ENCODE data around the gene TMEM163.
A peak's percentile ranks its signal among the peaks of the same experiment; 100 is the strongest.

TMEM163 gene

DNA sequence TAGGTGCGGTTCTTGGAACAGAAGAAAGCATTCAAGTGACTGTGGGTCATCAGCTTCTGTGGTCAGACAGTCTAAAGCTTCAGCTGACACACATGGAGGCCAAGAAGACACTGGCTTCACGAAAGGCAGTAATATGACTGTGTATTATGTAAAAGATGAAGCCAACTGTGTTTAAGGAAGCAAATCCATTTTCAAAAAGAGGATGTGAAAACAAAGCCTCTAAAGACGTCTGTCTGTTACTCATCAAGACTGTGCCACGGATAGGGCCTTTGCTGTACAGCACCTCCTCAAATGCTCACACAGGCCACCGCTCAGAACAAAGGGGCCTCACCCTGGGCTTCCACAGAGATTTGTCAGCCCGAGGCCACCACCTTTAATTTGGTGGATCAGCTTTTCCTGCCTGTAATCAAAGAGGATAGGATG lies 21.1 kb upstream of the TMEM163 start:
- DNase-seq = no peak
- in situ Hi-C loops (cut with HindIII; ENCODE audit: low pct_ligation_motif_present, low sequenced_read_pairs) = no loop called here
- H3K36me3 ChIP-seq (replicated peaks) = no peaks in the 10 kb centered on the region
- no peak overlapping the region for H3K4me3 ChIP-seq (ENCODE audit: low read depth, low read length)
- H3K27ac ChIP-seq = no peak overlapping the region
- TF ChIP-seq, protein P1, sequence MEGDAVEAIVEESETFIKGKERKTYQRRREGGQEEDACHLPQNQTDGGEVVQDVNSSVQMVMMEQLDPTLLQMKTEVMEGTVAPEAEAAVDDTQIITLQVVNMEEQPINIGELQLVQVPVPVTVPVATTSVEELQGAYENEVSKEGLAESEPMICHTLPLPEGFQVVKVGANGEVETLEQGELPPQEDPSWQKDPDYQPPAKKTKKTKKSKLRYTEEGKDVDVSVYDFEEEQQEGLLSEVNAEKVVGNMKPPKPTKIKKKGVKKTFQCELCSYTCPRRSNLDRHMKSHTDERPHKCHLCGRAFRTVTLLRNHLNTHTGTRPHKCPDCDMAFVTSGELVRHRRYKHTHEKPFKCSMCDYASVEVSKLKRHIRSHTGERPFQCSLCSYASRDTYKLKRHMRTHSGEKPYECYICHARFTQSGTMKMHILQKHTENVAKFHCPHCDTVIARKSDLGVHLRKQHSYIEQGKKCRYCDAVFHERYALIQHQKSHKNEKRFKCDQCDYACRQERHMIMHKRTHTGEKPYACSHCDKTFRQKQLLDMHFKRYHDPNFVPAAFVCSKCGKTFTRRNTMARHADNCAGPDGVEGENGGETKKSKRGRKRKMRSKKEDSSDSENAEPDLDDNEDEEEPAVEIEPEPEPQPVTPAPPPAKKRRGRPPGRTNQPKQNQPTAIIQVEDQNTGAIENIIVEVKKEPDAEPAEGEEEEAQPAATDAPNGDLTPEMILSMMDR (IDR thresholded peaks at IDR 0.05; ENCODE audit: low read depth, low read length, missing control alignments) = no peak
- H3K27me3 ChIP-seq (replicated peaks) = no peaks in the 10 kb centered on the region

DNA sequence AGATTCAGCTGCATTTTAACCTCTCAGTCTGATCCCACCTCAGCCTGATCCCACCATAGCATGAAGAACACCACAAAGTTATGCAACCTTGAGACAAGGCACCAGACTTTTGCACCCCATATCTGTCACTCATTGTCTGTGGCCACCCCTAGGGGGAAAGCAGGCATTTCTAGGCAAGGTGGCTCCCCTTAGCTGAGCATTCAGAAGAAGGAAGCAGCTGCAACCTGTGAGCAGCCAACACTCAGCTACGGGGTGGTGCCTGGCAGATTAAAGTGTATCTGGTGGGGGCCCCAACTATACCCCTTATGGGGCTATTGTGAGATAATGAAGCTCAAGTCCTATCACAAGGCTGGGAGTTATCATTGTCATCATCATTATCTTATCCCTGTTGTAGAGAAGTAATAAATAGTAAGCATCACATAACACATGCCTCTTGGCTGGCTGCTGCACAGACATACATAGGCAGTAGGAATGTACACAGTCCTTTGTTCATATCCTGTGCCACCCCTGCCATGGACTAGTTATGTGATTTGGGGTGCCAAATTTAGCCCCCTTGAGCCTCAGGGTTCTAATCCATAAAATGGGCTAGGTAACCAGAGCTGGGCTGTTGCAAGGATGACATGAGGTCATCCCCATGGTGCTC lies 20.6 kb upstream of the TMEM163 start:
- Histone ChIP-seq H3K27ac (no peak overlapping the region), H3K36me3 (replicated peaks) (no peaks in the 10 kb centered on the region), H3K4me3 (ENCODE audit: low read depth, low read length) (no peak overlapping the region), H3K27me3 (replicated peaks) (no peaks in the 10 kb centered on the region)
- TF ChIP-seq, protein P1 (IDR thresholded peaks at IDR 0.05; ENCODE audit: low read depth, low read length, missing control alignments) = no peak
- no peak for DNase-seq
- in situ Hi-C loops (cut with HindIII; ENCODE audit: low pct_ligation_motif_present, low sequenced_read_pairs) = no loop called here

DNA sequence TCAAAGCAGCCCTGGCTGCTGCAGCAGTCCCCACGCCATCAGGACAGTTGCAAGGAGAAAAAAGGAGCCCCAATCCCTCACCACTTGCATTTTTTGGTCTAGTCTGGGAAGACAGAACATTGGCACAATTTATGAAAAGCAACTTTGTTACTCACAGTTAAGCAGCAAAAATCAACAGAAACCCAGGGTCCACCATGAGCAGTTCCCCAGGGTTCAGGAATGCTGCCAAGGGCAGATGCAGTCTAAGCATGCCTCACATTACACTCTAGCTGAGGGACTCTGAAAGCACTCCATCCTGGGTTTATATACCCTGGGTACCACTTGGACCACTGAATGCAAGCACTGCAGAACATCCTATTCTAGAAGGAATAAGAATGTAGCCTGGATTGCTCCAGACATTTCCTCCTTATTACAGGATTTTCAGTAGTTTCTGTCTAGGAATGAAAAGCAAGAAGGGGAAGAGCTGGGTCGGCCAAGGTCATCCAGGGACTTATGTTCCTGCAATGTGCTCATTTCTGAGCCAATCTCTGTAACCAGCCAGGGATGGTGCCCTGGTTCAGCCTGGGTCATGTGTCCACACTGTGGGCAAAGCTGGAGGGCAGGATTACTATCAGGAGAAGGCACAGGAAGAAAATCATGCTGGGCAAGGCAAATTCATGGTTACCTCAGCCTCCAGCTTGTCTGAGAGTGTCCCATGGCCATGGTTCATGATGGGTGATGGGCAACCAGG lies 19.5 kb upstream of the TMEM163 start:
- TF ChIP-seq, protein P1 (IDR thresholded peaks at IDR 0.05; ENCODE audit: low read depth, low read length, missing control alignments) = no peak
- in situ Hi-C loops (cut with HindIII; ENCODE audit: low pct_ligation_motif_present, low sequenced_read_pairs) = no loop called here

DNA sequence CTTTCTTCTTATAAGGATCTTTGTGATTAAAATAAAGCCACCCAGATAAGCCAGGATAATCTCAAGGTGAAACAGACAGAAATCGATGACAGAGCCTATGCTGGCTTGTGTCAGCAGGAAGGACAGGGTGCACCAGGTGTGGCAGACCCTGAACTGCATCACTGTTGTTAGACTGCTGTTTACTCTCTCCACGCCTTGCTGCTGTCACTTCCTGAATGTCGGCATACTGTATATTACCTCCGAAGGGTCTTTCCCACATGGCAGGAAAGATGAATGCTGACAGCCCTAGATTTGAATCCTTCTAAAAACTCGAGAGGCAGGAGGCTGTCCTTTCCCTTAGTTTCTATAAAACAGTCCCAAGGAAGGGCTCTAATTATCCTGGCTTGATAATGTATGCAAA lies 18.9 kb upstream of the TMEM163 start:
- Histone ChIP-seq H3K4me3 (ENCODE audit: low read depth, low read length) (no peak overlapping the region), H3K27me3 (replicated peaks) (no peaks in the 10 kb centered on the region), H3K36me3 (replicated peaks) (no peaks in the 10 kb centered on the region), H3K27ac (no peak overlapping the region)
- in situ Hi-C loops (cut with HindIII; ENCODE audit: low pct_ligation_motif_present, low sequenced_read_pairs) = no loop called here
- DNase-seq = no peak
- TF ChIP-seq, protein P1 (IDR thresholded peaks at IDR 0.05; ENCODE audit: low read depth, low read length, missing control alignments) = no peak

More for the DNA sequence above, 19.5 kb upstream of the TMEM163 start:
- H3K27ac ChIP-seq = no peak overlapping the region
- no peaks in the 10 kb centered on the region for H3K36me3 ChIP-seq (replicated peaks)
- no peak for DNase-seq
- no peak overlapping the region for H3K4me3 ChIP-seq (ENCODE audit: low read depth, low read length)
- H3K27me3 ChIP-seq (replicated peaks) = no peaks in the 10 kb centered on the region

DNA sequence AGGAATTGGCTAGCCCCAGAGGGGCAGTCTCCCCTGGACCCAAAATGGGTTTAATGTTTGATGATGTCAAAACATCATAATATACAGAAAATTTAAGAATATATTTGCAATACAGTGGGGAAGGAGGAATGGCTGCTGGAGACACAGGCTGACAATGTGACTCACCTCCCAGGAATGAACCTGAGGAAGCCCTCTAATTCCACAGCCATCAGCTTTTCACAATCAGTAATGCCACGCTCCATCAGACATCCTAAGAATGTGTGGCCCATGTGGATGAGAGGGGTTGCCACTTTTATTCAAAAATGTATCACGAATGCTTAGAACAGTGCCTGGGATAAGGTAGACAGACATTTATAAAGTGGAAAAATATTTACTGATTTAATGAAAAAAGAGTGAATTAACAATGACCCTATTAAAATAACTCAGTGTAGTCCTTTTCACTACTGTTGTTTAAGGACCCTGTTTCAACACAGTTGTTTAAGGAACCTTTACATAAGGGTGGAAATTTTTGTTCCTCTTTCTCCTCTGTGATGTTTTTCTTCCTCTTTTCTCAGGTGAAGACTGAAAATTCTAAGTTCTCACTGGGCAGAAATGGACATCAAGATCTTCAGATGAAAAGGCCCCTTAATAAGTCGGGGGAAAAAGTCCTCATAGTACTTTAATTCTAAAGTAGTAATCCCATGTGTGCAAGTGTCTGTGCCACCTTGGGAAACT lies 17.5 kb upstream of the TMEM163 start:
- TF ChIP-seq, protein P1 (IDR thresholded peaks at IDR 0.05; ENCODE audit: low read depth, low read length, missing control alignments) = no peak
- in situ Hi-C loops (cut with HindIII; ENCODE audit: low pct_ligation_motif_present, low sequenced_read_pairs) = no loop called here
- no peaks in the 10 kb centered on the region for H3K36me3 ChIP-seq (replicated peaks)
- DNase-seq = peak; percentile 74
- no peak overlapping the region for H3K27ac ChIP-seq
- H3K27me3 ChIP-seq (replicated peaks) = no peaks in the 10 kb centered on the region
- H3K4me3 ChIP-seq (ENCODE audit: low read depth, low read length) = no peak overlapping the region

All from brain microvascular endothelial cell (primary cell).